ENCODE results near the gene ENDOD1. TPM values are rescaled to one million over a fixed set of nuclear protein-coding genes. Genes with fewer than 3 reads are reported as not detected.

Gene ENDOD1
- polyA plus RNA-seq, 3 donors = 1.3 to 3.4 (median 3.2) TPM

DNA sequence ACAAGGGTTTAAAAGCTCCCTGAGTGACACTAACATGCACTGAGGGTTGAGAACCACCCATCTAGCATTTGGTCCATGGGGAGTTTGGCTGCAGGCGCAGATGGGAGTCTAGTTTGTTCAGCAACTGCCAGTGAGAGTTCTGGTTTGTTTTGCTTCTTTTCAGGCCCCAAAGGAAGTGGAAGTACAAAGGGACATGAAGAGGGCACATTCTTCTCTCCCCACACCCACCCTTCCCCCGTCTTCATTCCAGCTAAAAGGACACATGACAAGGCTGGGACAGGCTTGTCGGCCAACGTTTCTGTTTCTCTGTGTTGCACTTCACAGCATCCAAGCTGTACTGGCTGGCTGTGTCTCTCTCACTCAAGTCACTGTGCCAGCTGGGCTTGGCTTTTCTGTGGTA, 8.2 kb upstream of the ENDOD1 start:
- no peaks in the 10 kb centered on the region for H3K36me3 ChIP-seq (replicated peaks in 1 of 2; ENCODE audit: control insufficient read depth in 1 of 2, insufficient read depth in 2 of 2, low read length in 2 of 2)
- no peak overlapping the region for H3K4me2 ChIP-seq (replicated peaks; ENCODE audit: extremely low read depth, low read length, poor library complexity, severe bottlenecking)
- no peak overlapping the region for H3K4me3 ChIP-seq (replicated peaks in 1 of 3; ENCODE audit: low read depth in 2 of 3, low read length in 3 of 3)
- TF ChIP-seq, protein P1, sequence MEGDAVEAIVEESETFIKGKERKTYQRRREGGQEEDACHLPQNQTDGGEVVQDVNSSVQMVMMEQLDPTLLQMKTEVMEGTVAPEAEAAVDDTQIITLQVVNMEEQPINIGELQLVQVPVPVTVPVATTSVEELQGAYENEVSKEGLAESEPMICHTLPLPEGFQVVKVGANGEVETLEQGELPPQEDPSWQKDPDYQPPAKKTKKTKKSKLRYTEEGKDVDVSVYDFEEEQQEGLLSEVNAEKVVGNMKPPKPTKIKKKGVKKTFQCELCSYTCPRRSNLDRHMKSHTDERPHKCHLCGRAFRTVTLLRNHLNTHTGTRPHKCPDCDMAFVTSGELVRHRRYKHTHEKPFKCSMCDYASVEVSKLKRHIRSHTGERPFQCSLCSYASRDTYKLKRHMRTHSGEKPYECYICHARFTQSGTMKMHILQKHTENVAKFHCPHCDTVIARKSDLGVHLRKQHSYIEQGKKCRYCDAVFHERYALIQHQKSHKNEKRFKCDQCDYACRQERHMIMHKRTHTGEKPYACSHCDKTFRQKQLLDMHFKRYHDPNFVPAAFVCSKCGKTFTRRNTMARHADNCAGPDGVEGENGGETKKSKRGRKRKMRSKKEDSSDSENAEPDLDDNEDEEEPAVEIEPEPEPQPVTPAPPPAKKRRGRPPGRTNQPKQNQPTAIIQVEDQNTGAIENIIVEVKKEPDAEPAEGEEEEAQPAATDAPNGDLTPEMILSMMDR (IDR thresholded peaks at IDR 0.05) = no peak
- H3K27me3 ChIP-seq (ENCODE audit: control insufficient read depth in 2 of 2, insufficient read depth in 2 of 2, low read length in 2 of 2) = peaks cover 5 to 12% of the 10 kb centered on the region in 2 donors
- no peaks in the 10 kb centered on the region for H3K79me2 ChIP-seq (ENCODE audit: insufficient read depth, low read length)
- Mint-ChIP-seq H3K27me3 (ENCODE audit: low read depth in 3 of 3) (peaks cover 4 to 10% (median 6%) of the 10 kb centered on the region in 3 donors), H3K4me1 (peaks cover 2% of the 10 kb centered on the region), H3K4me3 (no peak overlapping the region), H3K36me3 (no peaks in the 10 kb centered on the region), H3K27ac (no peak overlapping the region), H3K9me3 (no peaks in the 10 kb centered on the region)
- intact Hi-C loops (cut with micrococcal nuclease) = loop anchor here in 1 of 2 donors (10.0 kb wide), 1 partner anchor 683 kb away; no protein-coding TSS in a partner anchor
- H4K20me1 ChIP-seq (ENCODE audit: insufficient read depth, low read length) = no peaks in the 10 kb centered on the region
- H3K27ac ChIP-seq (ENCODE audit: low read depth in 1 of 2, low read length in 2 of 2) = no peak overlapping the region
- DNase-seq = no peak
- H3K9ac ChIP-seq (ENCODE audit: insufficient read depth, low read length, poor library complexity, severe bottlenecking) = no peak overlapping the region
- no peaks in the 10 kb centered on the region for H3K9me3 ChIP-seq (replicated peaks in 1 of 2; ENCODE audit: control insufficient read depth in 1 of 2, insufficient read depth in 1 of 2, low read length in 2 of 2)
- H3K4me1 ChIP-seq (ENCODE audit: control insufficient read depth in 1 of 2, insufficient read depth in 2 of 2, low read length in 2 of 2) = no peaks in the 10 kb centered on the region
- WGBS (ENCODE audit: insufficient coverage) = 70% methylated on average over 2 of the region's 4 CpGs
- no peak overlapping the region for H2AFZ ChIP-seq (ENCODE audit: insufficient read depth, low read depth, low read length, poor library complexity, severe bottlenecking)

DNA sequence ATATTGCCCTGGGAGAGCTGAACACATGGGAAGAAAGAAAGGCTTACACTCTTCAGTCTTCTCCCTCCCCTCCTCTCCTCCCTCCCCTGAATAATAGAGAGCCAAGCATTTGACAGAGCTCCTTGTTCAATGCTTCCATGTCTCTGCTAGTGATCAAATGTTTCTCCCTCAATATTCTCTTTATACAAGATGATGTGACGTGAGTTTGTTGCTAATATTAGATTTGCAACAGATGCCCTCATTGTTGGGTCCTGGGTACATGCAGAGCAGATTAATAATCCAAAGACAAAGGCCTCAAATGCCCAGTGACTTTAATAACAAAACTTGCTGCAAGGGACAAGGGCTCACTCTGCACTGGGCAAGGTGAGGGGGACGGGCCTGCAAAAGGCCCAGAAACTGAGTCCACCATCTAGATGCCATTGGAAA, 7.1 kb upstream of the ENDOD1 start:
- intact Hi-C loops (cut with micrococcal nuclease) = loop anchor here in 1 of 2 donors (10.0 kb wide), 1 partner anchor 682 kb away; no protein-coding TSS in a partner anchor
- Mint-ChIP-seq H3K27me3 (ENCODE audit: low read depth in 3 of 3) (peaks cover 2 to 8% (median 6%) of the 10 kb centered on the region in 3 donors), H3K4me1 (no peaks in the 10 kb centered on the region), H3K27ac (peak overlapping the region in 1 of 7 donors; percentile 85), H3K4me3 (no peak overlapping the region), H3K9me3 (no peaks in the 10 kb centered on the region), H3K36me3 (no peaks in the 10 kb centered on the region)
- Histone ChIP-seq H3K9ac (ENCODE audit: insufficient read depth, low read length, poor library complexity, severe bottlenecking) (no peak overlapping the region), H4K20me1 (ENCODE audit: insufficient read depth, low read length) (no peaks in the 10 kb centered on the region), H3K27me3 (ENCODE audit: control insufficient read depth in 2 of 2, insufficient read depth in 2 of 2, low read length in 2 of 2) (peaks cover 5 to 7% of the 10 kb centered on the region in 2 donors), H2AFZ (ENCODE audit: insufficient read depth, low read depth, low read length, poor library complexity, severe bottlenecking) (no peak overlapping the region), H3K4me3 (replicated peaks in 1 of 3; ENCODE audit: low read depth in 2 of 3, low read length in 3 of 3) (no peak overlapping the region), H3K27ac (ENCODE audit: low read depth in 1 of 2, low read length in 2 of 2) (no peak overlapping the region), H3K4me2 (replicated peaks; ENCODE audit: extremely low read depth, low read length, poor library complexity, severe bottlenecking) (no peak overlapping the region), H3K4me1 (ENCODE audit: control insufficient read depth in 1 of 2, insufficient read depth in 2 of 2, low read length in 2 of 2) (no peaks in the 10 kb centered on the region), H3K36me3 (replicated peaks in 1 of 2; ENCODE audit: control insufficient read depth in 1 of 2, insufficient read depth in 2 of 2, low read length in 2 of 2) (no peaks in the 10 kb centered on the region), H3K79me2 (ENCODE audit: insufficient read depth, low read length) (no peaks in the 10 kb centered on the region), H3K9me3 (replicated peaks in 1 of 2; ENCODE audit: control insufficient read depth in 1 of 2, insufficient read depth in 1 of 2, low read length in 2 of 2) (no peaks in the 10 kb centered on the region)
- WGBS (ENCODE audit: insufficient coverage) = 92% methylated on average over 2 of the region's 2 CpGs
- no peak for DNase-seq
- TF ChIP-seq, protein P1 (IDR thresholded peaks at IDR 0.05) = no peak

Measured in CD14-positive monocyte (primary cell).